GM18870 (cell line): Measurements from ENCODE around the gene NENF.
"Not testable (repeated sequence)": the region's sequence is repeated elsewhere in the genome, so short reads cannot be mapped to it uniquely, and the experiment has no call there.

Source experiments
- ATAC-seq: cut with Tn5 transposase; IDR thresholded peaks from one replicate; pipeline ENCODE4 v1.9.1; 2021; ENCODE audit warnings: moderate library complexity; ENCODE audit not compliant: unreplicated experiment

Gene NENF

GRCh38 chr1:212457740-212458338 is 25.1 kb downstream of the NENF start:
- ATAC-seq = no peak

DNA sequence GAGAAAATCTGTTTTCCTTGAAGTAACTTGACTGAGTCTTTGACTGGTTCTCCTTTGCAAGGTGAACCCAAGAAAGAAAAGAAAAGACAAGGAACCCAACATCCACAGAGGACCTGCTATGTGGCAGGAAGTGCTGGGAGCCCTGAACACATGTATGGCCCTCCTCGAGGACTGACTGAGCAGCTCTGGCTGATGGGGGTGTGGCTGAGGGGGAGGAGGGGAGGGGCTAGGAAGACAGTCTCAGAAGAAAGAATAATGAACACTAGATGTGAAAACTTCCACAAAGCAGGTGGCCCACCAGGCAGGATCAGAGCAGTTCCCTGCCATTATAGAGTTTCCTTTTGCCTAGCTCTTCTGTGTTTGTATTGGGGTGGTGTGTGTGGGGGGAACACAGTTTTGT is 26.1 kb downstream of the NENF start:
- ATAC-seq = no peak

- no peak for ATAC-seq
These were observed 26.9 kb downstream of the NENF start for GRCh38 chr1:212459656-212460055.

DNA sequence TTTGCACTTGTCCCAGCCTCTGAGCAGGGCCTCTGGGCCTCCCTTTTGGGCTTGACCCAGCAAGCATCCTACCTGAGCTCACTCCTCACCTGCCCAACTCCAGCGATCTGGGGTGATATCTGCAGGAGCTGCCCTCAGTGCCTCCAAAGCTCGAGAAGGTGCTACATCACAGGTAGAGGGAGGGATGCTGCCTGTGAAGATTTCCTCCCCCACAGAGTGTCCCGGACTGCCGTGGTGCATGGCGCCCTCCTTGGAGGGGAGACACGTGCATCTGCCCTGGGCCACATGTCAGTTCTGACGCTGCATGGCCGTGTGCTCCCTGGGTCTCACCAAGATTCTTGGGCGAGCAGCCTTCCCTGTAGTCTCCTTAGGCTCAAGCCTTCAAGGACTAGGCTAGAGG is 27.7 kb downstream of the NENF start:
- ATAC-seq = no peak

GRCh38 chr1:212461916-212462660 is 29.4 kb downstream of the NENF start:
- no peak for ATAC-seq

GRCh38 chr1:212463565-212464285 is 31.0 kb downstream of the NENF start:
- ATAC-seq = no peak

DNA sequence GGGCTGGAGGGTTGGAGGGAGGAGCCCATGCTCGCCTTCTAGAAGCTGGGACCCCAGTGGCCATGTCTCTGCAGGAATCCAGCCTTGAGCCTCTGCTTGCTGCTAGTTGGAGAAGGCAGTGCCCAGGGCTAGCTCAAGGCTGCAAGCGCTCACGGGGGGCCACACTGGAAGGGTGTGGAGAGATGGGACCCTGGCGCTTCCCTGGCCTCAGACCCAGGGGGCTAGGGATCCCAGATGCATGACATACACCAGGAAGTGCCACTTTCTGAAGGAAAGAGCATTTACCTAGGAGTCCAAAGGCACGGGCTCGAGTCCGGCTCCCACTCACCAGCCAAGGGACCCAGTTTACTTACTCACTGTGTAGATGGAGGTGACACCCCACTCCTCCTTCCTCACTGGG is 32.6 kb downstream of the NENF start:
- no peak for ATAC-seq

DNA sequence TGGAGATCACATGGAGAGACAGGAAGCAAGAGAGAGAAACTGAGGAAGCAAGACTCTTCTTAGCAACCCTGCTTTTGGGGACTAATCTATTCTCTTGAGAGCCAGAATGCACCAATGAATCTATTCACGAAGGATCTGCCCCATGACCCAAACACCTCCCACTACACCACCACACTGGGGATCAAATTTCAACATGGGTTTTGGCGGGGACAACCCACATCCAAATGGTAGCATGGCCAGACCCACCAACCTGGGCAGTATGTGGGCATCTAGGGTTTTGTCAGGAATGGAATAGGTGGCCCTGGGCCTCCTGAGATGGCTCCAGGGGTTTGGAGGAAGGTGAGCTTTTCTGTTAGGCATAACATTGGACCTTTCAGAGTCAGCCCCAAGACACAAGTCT is 33.7 kb downstream of the NENF start:
- no peak for ATAC-seq

DNA sequence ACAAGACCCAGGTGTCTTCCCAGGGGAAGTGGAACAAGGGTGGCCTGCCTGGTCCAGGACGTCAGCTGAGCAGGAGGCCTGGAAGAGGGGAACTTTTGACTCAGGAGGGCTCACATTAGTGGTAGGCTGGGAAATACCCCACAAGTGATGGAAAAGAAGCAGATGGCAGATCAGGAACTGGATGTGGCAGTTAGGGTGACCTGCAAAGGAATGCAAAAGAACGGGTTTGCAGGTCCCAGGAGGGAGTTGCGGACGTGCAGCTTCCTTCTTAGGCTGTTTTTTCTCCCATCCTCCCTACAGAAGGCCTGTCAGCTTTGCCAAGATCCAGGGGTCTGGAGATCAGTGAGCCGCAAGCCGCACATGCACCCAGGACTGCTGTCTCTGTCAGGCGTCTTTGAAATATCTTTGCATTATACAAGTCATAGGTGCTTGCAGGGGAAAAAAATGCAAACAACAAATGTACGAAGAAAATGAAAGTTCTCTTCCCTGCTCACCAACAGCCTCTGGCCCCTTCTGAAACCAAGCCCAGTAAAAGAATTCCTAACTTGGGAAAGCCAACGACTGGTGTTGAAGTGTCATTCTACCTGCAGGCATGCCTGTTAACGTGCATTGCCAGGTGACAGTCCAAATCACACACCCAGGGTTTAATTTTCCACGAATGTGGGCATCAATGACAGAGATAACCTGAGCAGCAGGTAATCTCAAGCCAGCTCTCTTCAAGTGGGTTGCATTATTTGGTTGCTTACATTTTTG is 34.4 kb downstream of the NENF start:
- no peak for ATAC-seq

GRCh38 chr1:212467843-212468482 is 35.2 kb downstream of the NENF start:
- ATAC-seq = no peak

DNA sequence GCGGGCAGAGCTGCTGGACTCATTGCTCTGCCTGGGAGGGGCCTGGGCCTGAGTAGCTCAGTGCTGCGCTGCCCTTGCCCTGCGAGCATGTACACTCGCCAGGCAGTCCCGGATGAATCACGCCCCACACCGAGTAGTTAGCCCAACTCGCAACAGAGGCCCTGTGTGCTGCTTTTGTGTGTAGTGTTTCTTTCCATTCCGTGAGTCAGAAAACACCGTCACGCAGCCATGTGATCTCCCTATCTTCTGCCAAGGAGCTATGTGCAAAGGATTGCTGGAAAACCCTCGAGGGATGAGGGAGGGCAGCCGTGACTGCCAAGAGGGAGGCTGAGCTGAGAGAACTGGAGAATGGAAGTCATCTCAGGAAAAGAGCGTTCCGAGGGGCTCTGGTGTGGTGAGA is 37.3 kb downstream of the NENF start:
- no peak for ATAC-seq

GRCh38 chr1:212471286-212471685 is 38.6 kb downstream of the NENF start:
- no peak for ATAC-seq

- ATAC-seq = no peak
These were observed 39.4 kb downstream of the NENF start for GRCh38 chr1:212471891-212472675.

DNA sequence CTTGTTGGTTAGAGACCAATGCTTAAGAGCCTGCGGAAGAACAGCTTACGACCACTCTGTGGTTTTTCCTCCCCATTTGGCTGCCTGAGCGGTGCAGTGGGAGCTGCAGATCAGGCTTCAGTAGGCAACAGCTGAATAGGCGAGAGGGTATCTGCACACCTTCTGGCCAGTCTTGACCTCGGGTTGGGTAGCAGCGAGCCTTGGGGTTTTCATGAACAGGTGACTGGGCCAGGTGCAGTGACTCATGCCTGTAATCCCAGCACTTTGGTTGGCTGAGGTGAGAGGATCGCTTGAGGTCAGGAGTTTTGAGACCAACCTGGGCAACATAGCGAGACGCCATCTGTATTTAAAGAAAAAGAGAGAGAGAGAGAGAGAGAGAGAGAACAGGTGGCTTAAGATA is 41.0 kb downstream of the NENF start:
- no peak for ATAC-seq

DNA sequence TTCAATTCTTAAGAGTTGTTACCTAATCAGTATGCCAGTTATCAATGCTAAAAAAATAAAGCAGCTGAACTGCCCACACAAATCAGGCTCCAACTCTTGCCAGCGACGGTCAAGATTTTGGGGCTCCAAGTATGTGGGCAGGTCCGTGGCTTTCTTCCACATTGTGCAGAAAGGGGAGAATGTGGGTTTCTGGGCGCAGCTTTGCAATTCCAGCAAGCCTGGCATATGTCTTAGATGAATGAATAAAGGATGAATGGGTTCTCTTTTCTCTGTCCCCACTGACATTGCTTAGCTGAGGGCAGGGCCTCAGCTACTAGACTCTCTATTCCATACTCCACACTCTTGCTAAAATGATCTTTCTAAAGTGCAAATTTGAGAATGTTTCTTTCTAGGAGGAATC is 42.4 kb downstream of the NENF start:
- no peak for ATAC-seq

DNA sequence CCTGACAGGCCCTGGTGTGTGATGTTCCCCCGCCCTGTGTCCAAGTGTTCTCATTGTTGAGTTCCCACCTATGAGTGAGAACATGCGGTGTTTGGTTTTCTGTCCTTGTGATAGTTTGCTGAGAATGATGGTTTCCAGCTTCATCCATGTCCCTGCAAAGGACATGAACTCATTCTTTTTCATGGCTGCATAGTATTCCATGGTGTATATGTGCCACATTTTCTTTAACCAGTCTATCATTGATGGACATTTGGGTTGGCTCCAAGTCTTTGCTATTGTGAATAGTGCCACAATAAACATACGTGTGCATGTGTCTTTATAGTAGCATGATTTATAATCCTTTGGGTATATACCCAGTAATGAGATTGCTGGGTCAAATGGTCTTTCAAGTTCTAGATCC is 43.1 kb downstream of the NENF start:
- not testable (repeated sequence) for ATAC-seq

DNA sequence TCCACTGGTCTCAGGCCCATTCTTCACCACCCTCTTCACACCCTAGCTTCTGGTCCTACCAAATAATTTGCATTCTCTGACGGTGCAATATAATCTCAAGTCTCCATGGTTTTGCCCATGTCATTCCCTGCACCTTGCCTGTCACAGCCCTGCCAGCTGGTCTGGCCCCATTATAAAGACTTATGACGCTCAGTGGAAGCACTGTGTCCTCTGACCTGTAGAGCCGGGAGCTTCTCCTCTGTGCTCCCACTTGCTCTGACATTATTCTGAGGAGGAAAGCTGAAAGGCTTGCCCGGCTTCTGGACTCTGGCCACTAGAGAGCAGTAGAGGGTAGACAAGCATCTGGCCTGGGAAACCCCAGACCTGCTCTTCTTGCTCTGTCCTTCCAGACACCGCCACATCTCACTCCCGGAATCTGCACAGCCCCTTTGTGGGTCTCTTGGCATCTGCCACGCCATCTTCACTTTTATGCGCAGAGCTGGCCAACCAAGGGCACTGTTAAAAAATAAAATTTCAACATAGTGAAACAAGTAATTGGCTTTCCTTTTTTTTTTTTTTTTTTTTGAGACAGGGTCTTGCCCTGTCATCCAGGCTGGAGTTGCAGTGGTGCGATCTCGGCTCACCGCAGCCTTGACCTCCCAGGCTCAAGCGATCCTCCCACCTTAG is 44.4 kb downstream of the NENF start:
- peak; percentile 88 for ATAC-seq

DNA sequence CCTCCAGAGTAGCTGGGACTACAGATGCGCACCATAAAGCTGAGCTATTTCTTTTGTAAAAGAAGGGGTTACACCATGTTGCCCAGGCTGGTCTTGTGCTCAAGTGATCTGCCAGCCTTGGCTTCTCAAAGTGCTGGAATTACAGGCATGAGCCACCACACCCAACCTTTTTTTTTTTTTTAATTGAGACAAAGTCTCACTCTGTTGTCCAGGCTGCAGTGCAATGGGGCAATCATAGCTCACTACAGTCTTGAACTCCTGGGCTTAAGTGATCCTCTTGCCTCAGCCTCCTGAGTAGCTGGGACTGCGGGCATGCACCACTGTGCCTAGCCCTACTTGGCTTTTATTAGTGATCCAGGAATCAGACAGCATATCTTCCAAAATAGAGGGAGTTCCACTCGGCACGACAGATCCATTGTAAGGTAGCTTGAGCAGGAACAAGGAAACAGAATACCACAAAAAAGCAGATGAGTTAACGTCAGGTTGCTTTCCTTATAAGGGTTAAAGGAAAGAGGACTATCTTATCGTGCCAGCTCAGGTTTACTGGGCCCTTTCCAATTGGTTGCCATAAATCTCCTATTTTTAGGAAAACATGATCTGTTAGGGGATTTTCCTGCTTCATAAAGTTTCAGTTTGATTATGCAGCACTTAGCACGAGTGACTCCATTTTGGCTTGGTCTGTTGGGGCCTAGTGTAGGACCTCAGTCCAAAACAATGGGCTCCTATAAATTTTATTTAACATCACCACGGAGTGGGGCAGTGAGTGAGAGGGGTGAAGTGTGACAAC is 45.2 kb downstream of the NENF start:
- ATAC-seq = no peak

DNA sequence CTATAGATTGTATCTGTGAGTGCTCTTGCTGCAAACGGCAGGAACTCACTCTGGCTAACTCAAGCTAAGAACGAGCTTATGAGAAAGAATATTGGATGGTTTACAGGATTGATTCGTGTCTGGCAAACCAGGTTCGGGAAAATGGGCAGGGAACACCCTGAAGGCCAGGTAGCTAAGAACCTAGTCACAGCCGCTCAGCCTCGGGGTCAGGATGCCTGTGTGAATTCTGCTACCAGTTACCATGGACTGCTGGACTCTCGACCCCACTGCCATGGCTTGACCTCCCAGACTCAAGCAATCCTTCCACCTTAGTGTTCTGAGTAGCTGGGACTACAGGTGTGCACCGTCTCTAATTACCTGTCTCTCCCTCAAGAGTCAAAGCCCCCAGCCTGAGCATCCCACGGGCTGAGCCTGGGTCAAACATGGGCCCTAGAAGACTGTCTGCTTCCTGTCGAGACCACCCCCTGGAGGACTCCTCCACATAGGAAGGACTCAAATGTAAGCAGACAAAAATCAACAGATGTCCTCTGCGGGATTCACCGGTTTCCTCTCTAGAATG is 45.8 kb downstream of the NENF start:
- ATAC-seq = no peak
